Skeletal muscle satellite cell (primary cell): ENCODE measurements around the gene PBXIP1.

Source experiments
- H3K27me3 ChIP-seq: 2 replicates; pipeline ENCODE4 v1.7.0; 2013; ENCODE audit warnings: low read length; ENCODE audit not compliant: control insufficient read depth, insufficient read depth
- H3K36me3 ChIP-seq: 2 replicates; pipeline ENCODE4 v1.7.0; 2013; ENCODE audit warnings: mild to moderate bottlenecking, control low read depth, low read length; ENCODE audit not compliant: insufficient read depth
- H3K4me1 ChIP-seq: 2 replicates; pipeline ENCODE4 v1.7.0; 2013; ENCODE audit warnings: low read length; ENCODE audit not compliant: control insufficient read depth, insufficient read depth
- H3K4me2 ChIP-seq: 2 replicates; pipeline ENCODE4 v1.7.0; 2013; ENCODE audit warnings: mild to moderate bottlenecking, low read length
- H3K4me3 ChIP-seq: 2 replicates; pipeline ENCODE4 v1.7.0; 2013; ENCODE audit warnings: low read length
- H3K9ac ChIP-seq: 2 replicates; pipeline ENCODE4 v1.7.0; 2013; ENCODE audit warnings: mild to moderate bottlenecking, low read depth, low read length, moderate library complexity
- H3K9me3 ChIP-seq: replicated peaks from 2 replicates; pipeline ENCODE4 v1.7.0; 2013; ENCODE audit warnings: mild to moderate bottlenecking, control low read depth, low read length

Gene PBXIP1

DNA sequence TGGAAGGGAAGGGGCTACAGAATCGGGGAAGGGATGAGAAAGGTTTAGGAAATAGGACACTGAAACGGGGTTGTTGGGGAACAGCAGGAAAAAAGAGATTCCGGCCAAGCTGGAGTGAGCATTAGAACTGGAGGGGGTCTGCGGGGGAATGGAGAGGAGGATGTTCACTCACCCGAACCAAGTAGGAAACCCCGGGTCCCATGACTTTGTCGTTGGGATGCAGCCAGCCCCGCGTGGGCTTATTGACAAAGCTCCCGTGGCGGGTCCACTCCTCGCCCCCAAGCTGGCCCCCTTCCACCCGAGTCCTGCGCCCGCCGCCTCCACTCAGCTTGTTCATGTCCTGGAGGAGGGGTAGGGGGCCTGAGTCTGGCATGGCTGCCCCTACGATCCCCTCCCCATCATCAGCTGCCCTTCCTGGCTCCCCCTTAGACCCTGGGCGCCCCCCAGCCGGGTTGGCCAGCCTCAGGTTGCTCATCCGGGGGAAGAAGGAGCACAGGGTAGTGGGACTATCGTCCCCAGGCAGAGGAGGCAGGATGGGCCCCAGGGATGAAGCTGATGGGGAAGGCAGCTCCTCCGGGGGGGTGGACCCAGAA lies 14.1 kb upstream of the PBXIP1 start:
- H3K9ac ChIP-seq, result peak overlapping the region; percentile 94
- H3K4me2 ChIP-seq, result peak overlapping the region; percentile 97
- peak overlapping the region; percentile 84 for H3K4me3 ChIP-seq
- peaks cover 36% of the 10 kb centered on the region for H3K36me3 ChIP-seq
- H3K4me1 ChIP-seq, result peaks cover 61% of the 10 kb centered on the region
- H3K27me3 ChIP-seq, result no peaks in the 10 kb centered on the region
- H3K9me3 ChIP-seq, result no peaks in the 10 kb centered on the region

DNA sequence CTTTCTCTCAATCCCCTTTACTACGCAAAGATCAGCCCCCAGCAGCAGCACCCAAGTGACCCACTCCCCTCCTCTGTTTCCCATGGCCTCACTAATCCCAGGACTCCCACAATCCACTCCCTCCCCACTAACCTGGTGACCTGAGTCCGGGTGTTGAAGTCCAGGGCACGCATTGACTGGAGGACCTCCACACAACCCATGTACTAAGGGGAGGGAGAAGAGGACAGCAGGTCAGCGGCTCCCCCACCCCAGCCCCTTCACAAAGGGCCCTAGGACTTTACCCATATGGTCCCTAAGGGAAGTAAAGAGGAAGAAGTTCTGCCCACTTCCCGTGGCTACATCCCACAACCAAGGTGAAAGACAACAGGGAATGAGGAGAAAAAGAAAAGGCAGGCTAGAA lies 13.3 kb upstream of the PBXIP1 start:
- Histone ChIP-seq H3K4me1 (peaks cover 61% of the 10 kb centered on the region), H3K9ac (peak overlapping the region; percentile 94), H3K4me3 (peak overlapping the region; percentile 84), H3K27me3 (no peaks in the 10 kb centered on the region), H3K9me3 (no peaks in the 10 kb centered on the region), H3K4me2 (peak overlapping the region; percentile 97), H3K36me3 (peaks cover 43% of the 10 kb centered on the region)

DNA sequence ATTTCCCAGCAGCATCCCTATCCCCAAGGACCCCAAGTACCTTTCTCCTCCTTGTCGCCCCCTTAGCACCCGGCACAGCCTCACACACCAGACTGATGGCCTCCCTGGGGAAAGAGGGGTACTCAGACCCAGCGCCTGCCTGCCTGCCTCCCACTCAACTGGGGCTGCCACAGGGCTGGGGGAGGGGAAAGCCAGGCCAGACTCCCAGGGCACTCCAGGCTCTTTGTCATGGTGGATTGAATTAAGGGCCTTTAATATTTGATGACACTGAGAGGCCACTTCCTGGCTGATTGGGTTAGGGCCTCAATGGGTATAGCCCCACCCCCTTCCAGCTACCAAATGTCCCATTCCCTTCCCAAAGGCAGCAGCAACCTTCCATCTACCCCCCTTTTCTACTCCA lies 12.8 kb upstream of the PBXIP1 start:
- H3K36me3 ChIP-seq, result peaks cover 48% of the 10 kb centered on the region

DNA sequence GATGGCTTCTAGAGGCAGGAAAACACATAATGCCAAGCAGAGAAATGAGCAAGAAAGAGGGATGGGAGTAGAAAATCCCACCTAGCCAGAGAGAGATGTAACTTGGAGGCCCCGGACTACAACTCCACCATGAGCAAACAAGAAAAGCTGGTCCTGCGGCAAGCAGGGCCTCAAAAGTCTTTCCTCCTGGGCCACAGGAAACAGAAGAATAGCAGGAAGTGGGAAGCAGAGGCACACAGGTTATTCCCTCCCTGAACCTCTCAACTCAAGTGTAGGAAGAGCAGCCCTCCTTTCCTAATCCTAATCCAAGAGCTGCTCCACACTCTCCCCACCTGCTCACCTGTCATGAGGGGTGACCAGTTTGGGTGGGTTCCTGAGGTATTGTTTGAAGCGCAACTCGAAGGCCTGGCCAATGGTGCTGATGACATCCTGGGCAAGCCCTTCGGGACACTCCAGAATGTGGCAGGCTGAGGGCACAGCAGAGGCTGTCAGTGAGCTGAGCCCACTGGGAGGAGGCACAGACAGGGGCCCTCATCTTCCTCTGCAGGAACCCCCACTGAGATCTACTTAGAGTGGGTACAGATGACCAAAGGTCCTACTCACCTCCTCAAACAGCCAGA lies 11.5 kb upstream of the PBXIP1 start:
- H3K36me3 ChIP-seq, result peaks cover 61% of the 10 kb centered on the region
- H3K4me1 ChIP-seq, result peaks cover 65% of the 10 kb centered on the region

More for the DNA sequence above, 12.8 kb upstream of the PBXIP1 start:
- Histone ChIP-seq H3K9ac (peak overlapping the region; percentile 94), H3K4me2 (peak overlapping the region; percentile 97), H3K4me1 (peaks cover 61% of the 10 kb centered on the region), H3K27me3 (no peaks in the 10 kb centered on the region), H3K9me3 (no peaks in the 10 kb centered on the region), H3K4me3 (peak overlapping the region; percentile 84)

DNA sequence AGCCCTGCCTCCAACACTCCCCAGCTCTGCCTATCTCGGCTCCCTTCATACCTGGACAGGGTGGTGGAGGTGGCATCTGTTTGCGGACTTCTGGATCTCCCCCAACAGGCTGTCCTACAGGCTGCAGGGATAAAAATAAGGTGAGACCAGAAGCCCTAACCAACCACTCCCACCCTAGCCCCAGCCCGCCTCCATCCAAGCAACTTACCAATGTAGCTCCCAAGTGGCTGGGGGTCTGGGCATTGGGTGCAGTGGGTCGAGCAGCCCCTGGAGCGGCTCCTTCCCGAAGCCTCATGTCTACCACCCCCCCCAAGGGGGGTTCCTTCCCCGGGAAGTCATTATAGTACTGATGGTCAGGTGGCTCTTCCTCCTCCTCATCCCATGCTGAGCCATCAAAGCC lies 10.2 kb upstream of the PBXIP1 start:
- Histone ChIP-seq H3K9me3 (no peaks in the 10 kb centered on the region), H3K4me3 (no peak overlapping the region), H3K27me3 (no peaks in the 10 kb centered on the region), H3K4me1 (peaks cover 57% of the 10 kb centered on the region), H3K4me2 (no peak overlapping the region), H3K9ac (peak overlapping the region; percentile 94), H3K36me3 (peaks cover 63% of the 10 kb centered on the region)

More for the DNA sequence above, 11.5 kb upstream of the PBXIP1 start:
- peak overlapping the region; percentile 94 for H3K9ac ChIP-seq
- H3K4me2 ChIP-seq, result peak overlapping the region; percentile 97
- peak overlapping the region; percentile 84 for H3K4me3 ChIP-seq
- no peaks in the 10 kb centered on the region for H3K9me3 ChIP-seq
- no peaks in the 10 kb centered on the region for H3K27me3 ChIP-seq

DNA sequence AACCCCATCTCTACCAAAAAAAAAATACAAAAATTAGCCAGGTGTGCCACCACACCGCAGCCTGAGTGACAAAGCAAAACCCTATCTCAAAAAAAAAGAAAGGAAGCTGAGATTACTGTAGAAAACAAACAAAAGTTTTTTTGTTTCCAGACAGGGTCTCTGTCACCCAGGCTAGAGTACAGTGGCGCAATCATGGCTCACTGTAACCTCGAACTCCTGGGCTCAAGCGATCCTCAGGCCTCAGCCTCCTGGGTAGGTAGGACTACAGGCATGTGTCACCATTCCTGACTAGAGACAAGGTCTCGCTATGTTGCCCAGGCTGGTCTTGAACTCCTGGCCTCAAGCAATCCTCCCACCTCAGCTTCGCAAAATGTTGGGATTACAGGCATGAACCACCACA lies 8.5 kb upstream of the PBXIP1 start:
- Histone ChIP-seq H3K9me3 (no peaks in the 10 kb centered on the region), H3K9ac (no peak overlapping the region), H3K4me1 (peaks cover 59% of the 10 kb centered on the region), H3K27me3 (no peaks in the 10 kb centered on the region), H3K4me3 (no peak overlapping the region), H3K36me3 (peaks cover 63% of the 10 kb centered on the region), H3K4me2 (no peak overlapping the region)

DNA sequence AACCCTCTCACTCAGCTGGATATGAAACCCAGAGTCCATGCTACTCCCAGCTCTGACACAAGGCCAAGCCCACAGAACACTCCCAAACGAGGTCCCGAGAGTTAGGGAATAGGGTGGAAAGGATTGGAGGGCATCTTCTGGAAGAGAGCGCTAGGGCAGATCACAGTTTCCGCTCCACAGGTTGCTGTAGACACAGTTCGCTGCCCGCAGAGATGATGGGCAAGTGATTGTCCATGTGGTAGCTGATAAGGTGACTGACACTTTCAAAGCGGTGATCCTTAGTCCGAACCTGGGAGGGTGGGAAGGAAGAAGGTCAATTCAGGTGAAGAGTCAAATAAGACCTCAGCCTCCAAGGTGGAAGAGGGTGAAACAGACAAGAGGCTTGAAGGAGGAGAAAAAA lies 7.7 kb upstream of the PBXIP1 start:
- Histone ChIP-seq H3K4me2 (no peak overlapping the region), H3K9me3 (no peaks in the 10 kb centered on the region), H3K4me1 (peaks cover 52% of the 10 kb centered on the region), H3K9ac (peak overlapping the region; percentile 94), H3K27me3 (no peaks in the 10 kb centered on the region), H3K4me3 (no peak overlapping the region), H3K36me3 (peaks cover 62% of the 10 kb centered on the region)

DNA sequence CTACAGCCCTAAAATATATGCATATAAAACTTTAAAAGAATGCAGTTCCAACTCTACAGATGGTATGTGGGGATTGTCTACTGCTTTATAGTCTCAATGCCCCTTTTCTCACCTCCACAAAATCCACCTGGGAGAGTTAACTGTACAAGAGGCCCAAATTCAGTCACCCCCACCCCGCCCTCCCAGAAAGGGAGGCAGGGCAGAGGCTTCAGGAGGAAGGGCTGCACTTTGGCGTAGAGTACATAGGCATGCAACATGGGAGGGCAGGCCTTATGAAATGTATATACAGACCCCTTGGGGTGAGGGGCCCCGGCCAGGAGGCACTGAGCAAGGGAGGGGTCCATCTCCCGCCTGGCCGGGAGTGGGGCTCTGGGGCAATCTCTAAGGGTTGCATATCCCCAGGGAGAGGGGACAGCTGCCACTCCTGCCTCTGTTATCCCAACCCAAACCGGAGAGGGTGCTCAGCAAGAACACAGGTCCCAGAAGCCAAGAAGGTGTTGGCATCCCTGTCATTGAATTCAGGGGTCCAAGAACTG lies 7.0 kb upstream of the PBXIP1 start:
- H3K27me3 ChIP-seq, result no peaks in the 10 kb centered on the region
- H3K36me3 ChIP-seq, result peaks cover 54% of the 10 kb centered on the region
- H3K9me3 ChIP-seq, result no peaks in the 10 kb centered on the region
- H3K4me2 ChIP-seq, result peak overlapping the region; percentile 87
- peak overlapping the region; percentile 88 for H3K4me3 ChIP-seq
- peak overlapping the region; percentile 94 for H3K9ac ChIP-seq
- peaks cover 44% of the 10 kb centered on the region for H3K4me1 ChIP-seq

DNA sequence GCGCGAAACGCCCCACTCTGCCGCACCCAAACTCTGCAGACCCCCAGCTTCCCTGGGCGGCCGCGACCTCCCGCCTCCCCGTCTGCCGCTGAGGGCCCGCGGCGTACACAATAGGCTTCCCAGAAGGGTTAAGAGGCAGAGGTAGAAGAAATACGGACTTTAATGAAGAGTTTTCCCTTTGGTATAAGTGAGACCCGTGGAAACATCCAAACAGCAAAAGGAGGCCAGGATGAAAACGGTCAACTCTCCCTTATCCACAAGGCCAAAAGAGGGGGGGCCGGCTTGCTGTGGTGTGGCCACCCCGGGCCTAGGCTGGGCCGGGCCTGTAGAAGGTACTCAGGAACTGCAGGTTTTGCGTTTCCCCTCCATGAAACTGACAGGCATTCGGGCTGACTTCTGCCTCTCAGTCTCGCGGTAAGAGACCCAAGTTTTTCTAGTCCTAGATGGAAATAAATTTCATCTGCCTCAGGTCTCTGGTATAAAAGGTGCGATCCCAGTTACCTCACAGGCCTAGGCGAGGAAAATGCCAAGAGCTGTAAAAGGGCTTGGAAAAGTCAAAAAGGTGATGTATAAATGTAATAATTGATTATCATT lies 6.4 kb upstream of the PBXIP1 start:
- H3K4me1 ChIP-seq, result peaks cover 43% of the 10 kb centered on the region
- peak overlapping the region; percentile 87 for H3K4me2 ChIP-seq
- H3K27me3 ChIP-seq, result no peaks in the 10 kb centered on the region
- H3K9ac ChIP-seq, result peak overlapping the region; percentile 94
- H3K9me3 ChIP-seq, result no peaks in the 10 kb centered on the region
- H3K36me3 ChIP-seq, result peaks cover 48% of the 10 kb centered on the region
- H3K4me3 ChIP-seq, result peak overlapping the region; percentile 88

DNA sequence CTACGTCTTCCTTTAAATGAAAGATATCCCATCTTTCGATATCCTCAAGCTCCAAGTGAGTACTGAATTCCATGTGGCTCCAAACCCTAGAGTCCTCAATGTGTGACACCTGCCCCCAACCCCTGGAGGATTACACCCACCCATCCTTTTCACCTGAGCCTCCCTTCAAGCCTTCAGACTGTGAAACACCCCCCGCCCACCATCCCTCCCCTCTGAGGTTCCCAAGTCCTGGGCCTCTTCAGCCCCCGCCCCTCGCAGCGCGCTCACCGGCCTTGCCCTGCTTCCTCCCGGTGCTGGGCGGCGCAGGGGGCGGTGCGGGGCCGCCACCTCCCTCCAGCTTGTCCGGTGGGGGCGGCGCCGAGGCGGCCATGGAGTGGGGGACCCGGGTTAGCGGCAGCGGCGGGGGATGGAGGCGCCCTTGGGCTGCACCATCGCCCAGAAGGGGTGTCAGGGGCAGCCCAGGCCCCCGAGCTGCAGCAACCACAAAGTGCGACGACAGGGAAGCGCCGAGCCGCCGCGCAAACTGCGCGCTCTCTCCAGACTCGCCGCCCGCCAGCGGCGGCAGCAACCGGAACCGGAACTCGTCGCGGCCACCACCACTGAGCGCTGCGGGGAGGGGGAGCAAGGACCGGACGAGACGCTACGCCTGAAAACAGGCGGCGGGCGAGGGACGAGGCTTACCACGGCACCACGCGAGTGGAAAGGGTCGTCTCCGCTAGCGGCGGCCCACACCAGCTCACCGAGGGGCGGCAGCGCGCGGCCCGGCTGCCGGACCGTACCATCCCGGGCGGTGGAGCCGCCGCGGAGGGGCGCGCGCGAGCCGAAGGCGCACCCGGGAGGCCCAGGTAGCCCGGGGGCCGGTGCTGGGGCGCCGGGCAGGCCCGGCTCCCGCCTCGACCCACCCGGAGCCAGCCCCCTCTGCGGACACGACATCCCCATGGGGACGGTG lies 5.6 kb upstream of the PBXIP1 start, which contains the start of gene PYGO2:
PYGO2 (minus strand) TSS at position 576 of the 949 bp plus-strand sequence; CDS start at position 370, 206 bp downstream.
- Histone ChIP-seq H3K4me1 (peaks cover 49% of the 10 kb centered on the region), H3K4me3 (peak within 1 kb of the TSS; percentile 88), H3K9me3 (no peaks in the 10 kb centered on the region), H3K27me3 (no peaks in the 10 kb centered on the region), H3K36me3 (peaks cover 41% of the 10 kb centered on the region), H3K4me2 (peak within 1 kb of the TSS; percentile 87), H3K9ac (peak within 1 kb of the TSS; percentile 94)
